SK-N-SH treated with all-trans-retinoic acid at 6 μM for 48 hours (cell line): ENCODE measurements around the gene PHLDA2.

Source experiments
- ATAC-seq: fragments of 200-7000 bp; cut with Tn5 transposase; 3 replicates; pipeline ENCODE4 v1.9.1; 2020; ENCODE audit warnings: mild to moderate bottlenecking, moderate library complexity
- ARNTL ChIP-seq: fragments of 450-650 bp; formaldehyde crosslinking; IDR thresholded peaks from 2 replicates; pipeline ENCODE4 v1.5.0; 2020; ENCODE audit warnings: low read depth, mild to moderate bottlenecking, moderate library complexity, borderline replicate concordance
- CSDC2 ChIP-seq: fragments of 250-450 bp; sonication (Bioruptor Pico); IDR thresholded peaks from 2 replicates; pipeline ENCODE4 v1.5.0; 2020; ENCODE audit warnings: mild to moderate bottlenecking, moderate library complexity
- ESRRG ChIP-seq: fragments of 250-450 bp; sonication (Bioruptor Pico); IDR thresholded peaks from 2 replicates; pipeline ENCODE4 v1.6.1; 2021; ENCODE audit warnings: mild to moderate bottlenecking
- GLIS3 ChIP-seq: fragments of 250-450 bp; sonication (Bioruptor Pico); IDR thresholded peaks from 2 replicates; pipeline ENCODE4 v1.5.0; 2020; ENCODE audit warnings: mild to moderate bottlenecking, moderate library complexity
- ISL1 ChIP-seq: fragments of 250-450 bp; sonication (Bioruptor Pico); IDR thresholded peaks from 2 replicates; pipeline ENCODE4 v2.1.2; 2022; ENCODE audit warnings: mild to moderate bottlenecking, moderate library complexity
- OSR1 ChIP-seq: fragments of 250-450 bp; sonication (Bioruptor Pico); IDR thresholded peaks from 2 replicates; pipeline ENCODE4 v1.8.0; 2022; ENCODE audit warnings: moderate library complexity, mild to moderate bottlenecking, inconsistent platforms
- PPARA ChIP-seq: fragments of 250-450 bp; sonication (Bioruptor Pico); IDR thresholded peaks from 2 replicates; pipeline ENCODE4 v1.5.0; 2020; ENCODE audit warnings: mild to moderate bottlenecking, borderline replicate concordance
- RARB ChIP-seq: fragments of 250-450 bp; sonication (Bioruptor Pico); IDR thresholded peaks from 2 replicates; pipeline ENCODE4 v1.8.0; 2021; ENCODE audit warnings: mild to moderate bottlenecking, moderate library complexity
- SNAI2 ChIP-seq: fragments of 250-450 bp; sonication (Bioruptor Pico); IDR thresholded peaks from 2 replicates; pipeline ENCODE4 v1.5.0; 2020; ENCODE audit warnings: mild to moderate bottlenecking, moderate library complexity
- ZC3H10 ChIP-seq: fragments of 250-450 bp; sonication (Bioruptor Pico); IDR thresholded peaks from 2 replicates; pipeline ENCODE4 v1.5.1; 2021; ENCODE audit warnings: mild to moderate bottlenecking, moderate library complexity
- ZFP30 ChIP-seq: fragments of 450-650 bp; formaldehyde crosslinking; IDR thresholded peaks from 2 replicates; pipeline ENCODE4 v1.5.0; 2022; ENCODE audit warnings: mild to moderate bottlenecking, moderate library complexity
- ZNF565 ChIP-seq: fragments of 450-650 bp; formaldehyde crosslinking; conservative IDR thresholded peaks from 2 replicates; pipeline ENCODE4 v1.5.0; 2020; ENCODE audit warnings: low read depth, mild to moderate bottlenecking, moderate library complexity
- ZNF70 ChIP-seq: fragments of 450-650 bp; formaldehyde crosslinking; IDR thresholded peaks from 2 replicates; pipeline ENCODE4 v1.5.0; 2020; ENCODE audit warnings: mild to moderate bottlenecking, moderate library complexity
- TF ChIP-seq, protein P1 (sequence below): fragments of 250-450 bp; sonication (Bioruptor Pico); IDR thresholded peaks from 2 replicates; pipeline ENCODE4 v1.5.1; 2021; ENCODE audit warnings: mild to moderate bottlenecking, moderate library complexity
- TF ChIP-seq, protein P2 (sequence below): fragments of 250-450 bp; sonication (Bioruptor Pico); IDR thresholded peaks from 2 replicates; pipeline ENCODE4 v1.8.0; 2020; ENCODE audit warnings: mild to moderate bottlenecking, moderate library complexity, borderline replicate concordance
- TF ChIP-seq, protein P3 (sequence below): fragments of 250-450 bp; sonication (Bioruptor Pico); IDR thresholded peaks from 2 replicates; pipeline ENCODE4 v1.5.0; 2020; ENCODE audit warnings: mild to moderate bottlenecking, moderate library complexity
- TF ChIP-seq, protein P4 (sequence below): fragments of 250-450 bp; sonication (Bioruptor Pico); IDR thresholded peaks from 2 replicates; pipeline ENCODE4 v1.5.1; 2020; ENCODE audit warnings: low read depth, mild to moderate bottlenecking, moderate library complexity
- TF ChIP-seq, protein P5 (sequence below): fragments of 250-450 bp; sonication (Bioruptor Pico); IDR thresholded peaks from 2 replicates; pipeline ENCODE4 v1.8.0; 2021; ENCODE audit warnings: low read depth, mild to moderate bottlenecking, moderate library complexity, borderline replicate concordance

PHLDA2 gene

DNA sequence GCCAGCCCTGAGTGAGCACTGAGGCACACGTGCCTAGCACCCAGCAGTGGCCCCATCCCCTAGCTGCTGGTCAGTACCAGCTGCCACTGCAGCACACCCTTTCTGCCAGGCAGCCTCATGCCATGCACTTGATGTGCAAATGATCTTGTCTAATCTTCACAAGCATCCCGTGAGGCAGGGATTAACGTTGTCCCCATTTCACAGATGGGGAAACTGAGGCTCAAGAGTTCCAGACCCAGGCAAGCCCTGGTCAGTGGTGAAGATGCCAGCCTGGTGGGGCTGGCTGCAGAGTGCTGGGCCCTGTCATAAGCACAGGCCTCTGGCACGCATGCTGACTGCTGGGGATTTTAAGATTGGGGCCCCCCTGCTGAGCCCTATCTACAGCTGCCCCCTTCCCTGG, 35.3 kb downstream of the PHLDA2 start (continued):
- TF ChIP-seq, protein P1, sequence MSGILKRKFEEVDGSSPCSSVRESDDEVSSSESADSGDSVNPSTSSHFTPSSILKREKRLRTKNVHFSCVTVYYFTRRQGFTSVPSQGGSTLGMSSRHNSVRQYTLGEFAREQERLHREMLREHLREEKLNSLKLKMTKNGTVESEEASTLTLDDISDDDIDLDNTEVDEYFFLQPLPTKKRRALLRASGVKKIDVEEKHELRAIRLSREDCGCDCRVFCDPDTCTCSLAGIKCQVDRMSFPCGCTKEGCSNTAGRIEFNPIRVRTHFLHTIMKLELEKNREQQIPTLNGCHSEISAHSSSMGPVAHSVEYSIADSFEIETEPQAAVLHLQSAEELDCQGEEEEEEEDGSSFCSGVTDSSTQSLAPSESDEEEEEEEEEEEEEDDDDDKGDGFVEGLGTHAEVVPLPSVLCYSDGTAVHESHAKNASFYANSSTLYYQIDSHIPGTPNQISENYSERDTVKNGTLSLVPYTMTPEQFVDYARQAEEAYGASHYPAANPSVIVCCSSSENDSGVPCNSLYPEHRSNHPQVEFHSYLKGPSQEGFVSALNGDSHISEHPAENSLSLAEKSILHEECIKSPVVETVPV (CRISPR knock-in tag) = no peak

DNA sequence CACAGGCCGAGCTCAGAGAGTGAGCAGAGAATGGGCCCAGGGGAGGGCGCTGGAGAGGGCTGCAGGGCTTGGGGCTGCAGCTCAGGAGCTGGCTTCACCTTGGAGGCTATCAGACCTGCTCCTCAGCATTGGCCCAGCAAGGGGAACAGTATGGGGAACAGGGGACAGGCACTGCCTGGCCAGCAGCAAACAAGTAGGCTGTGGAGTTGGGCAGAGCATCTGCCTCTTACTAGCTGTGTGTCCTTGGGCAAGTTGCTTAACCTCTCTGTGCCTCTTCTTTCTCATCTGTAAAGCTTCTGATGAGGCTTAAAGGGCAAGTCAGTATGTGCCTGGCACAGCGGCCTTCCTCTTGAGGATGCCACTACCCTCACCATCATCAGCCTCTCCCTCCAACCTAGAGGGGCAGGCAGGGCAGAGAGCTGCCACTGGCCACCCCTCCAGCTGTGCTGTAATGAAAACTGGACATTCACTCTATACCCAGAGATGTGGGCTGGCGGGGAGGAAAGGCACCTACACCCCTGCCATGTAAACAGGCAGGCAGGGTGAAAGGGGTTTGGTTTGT, 36.2 kb downstream of the PHLDA2 start:
- ATAC-seq = peak; percentile 7

DNA sequence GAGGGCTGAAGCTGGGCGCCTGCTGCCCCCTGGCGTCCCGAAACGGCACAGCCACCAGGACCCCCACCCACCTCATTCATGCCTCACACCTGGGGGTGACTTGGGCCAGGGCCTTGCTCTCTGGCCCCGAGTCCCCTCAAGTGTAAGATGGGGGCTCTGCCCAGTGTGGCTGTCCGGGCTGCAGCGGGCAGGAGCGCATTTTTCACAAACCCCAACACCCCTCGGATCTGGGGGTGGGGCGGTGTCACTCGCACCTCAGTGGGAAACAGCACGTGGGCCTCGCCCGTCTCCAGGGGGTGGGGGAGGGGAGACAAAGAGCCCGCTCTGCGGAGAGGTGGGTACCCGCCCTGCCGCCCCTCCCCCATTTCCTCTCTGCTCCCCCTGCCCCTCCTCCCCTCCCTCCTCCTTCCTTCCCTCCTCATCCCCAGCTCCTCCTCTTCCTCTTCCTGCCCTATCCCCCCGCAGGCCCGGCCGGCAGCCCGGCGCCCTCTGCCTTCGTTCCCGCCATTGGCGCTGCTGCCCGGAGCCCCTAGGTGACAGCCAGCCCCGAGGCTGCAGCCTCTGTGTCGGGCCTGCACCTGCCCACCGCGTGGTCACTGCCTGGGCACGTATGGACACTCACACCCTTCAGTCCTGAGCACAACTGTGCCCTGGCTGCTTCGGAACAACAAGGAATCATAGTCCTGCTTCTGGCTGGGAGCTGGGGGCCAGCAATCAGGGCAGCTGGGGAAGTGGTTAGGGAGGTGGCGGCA, 36.8 kb downstream of the PHLDA2 start:
- peak; percentile 74 for ATAC-seq
- no peak for TF ChIP-seq ESRRG
- no peak for TF ChIP-seq ZFP30
- no peak for TF ChIP-seq GLIS3 (CRISPR knock-in tag)
- no peak for TF ChIP-seq ISL1
- no peak for TF ChIP-seq ZC3H10 (CRISPR knock-in tag)
- TF ChIP-seq OSR1 (CRISPR knock-in tag) = no peak
- TF ChIP-seq, protein P2, sequence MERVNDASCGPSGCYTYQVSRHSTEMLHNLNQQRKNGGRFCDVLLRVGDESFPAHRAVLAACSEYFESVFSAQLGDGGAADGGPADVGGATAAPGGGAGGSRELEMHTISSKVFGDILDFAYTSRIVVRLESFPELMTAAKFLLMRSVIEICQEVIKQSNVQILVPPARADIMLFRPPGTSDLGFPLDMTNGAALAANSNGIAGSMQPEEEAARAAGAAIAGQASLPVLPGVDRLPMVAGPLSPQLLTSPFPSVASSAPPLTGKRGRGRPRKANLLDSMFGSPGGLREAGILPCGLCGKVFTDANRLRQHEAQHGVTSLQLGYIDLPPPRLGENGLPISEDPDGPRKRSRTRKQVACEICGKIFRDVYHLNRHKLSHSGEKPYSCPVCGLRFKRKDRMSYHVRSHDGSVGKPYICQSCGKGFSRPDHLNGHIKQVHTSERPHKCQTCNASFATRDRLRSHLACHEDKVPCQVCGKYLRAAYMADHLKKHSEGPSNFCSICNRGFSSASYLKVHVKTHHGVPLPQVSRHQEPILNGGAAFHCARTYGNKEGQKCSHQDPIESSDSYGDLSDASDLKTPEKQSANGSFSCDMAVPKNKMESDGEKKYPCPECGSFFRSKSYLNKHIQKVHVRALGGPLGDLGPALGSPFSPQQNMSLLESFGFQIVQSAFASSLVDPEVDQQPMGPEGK = no peak
- TF ChIP-seq, protein P3, sequence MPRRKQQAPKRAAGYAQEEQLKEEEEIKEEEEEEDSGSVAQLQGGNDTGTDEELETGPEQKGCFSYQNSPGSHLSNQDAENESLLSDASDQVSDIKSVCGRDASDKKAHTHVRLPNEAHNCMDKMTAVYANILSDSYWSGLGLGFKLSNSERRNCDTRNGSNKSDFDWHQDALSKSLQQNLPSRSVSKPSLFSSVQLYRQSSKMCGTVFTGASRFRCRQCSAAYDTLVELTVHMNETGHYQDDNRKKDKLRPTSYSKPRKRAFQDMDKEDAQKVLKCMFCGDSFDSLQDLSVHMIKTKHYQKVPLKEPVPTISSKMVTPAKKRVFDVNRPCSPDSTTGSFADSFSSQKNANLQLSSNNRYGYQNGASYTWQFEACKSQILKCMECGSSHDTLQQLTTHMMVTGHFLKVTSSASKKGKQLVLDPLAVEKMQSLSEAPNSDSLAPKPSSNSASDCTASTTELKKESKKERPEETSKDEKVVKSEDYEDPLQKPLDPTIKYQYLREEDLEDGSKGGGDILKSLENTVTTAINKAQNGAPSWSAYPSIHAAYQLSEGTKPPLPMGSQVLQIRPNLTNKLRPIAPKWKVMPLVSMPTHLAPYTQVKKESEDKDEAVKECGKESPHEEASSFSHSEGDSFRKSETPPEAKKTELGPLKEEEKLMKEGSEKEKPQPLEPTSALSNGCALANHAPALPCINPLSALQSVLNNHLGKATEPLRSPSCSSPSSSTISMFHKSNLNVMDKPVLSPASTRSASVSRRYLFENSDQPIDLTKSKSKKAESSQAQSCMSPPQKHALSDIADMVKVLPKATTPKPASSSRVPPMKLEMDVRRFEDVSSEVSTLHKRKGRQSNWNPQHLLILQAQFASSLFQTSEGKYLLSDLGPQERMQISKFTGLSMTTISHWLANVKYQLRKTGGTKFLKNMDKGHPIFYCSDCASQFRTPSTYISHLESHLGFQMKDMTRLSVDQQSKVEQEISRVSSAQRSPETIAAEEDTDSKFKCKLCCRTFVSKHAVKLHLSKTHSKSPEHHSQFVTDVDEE (CRISPR knock-in tag) = no peak
- TF ChIP-seq PPARA = no peak
- TF ChIP-seq ZNF70 = no peak
- TF ChIP-seq, protein P4, sequence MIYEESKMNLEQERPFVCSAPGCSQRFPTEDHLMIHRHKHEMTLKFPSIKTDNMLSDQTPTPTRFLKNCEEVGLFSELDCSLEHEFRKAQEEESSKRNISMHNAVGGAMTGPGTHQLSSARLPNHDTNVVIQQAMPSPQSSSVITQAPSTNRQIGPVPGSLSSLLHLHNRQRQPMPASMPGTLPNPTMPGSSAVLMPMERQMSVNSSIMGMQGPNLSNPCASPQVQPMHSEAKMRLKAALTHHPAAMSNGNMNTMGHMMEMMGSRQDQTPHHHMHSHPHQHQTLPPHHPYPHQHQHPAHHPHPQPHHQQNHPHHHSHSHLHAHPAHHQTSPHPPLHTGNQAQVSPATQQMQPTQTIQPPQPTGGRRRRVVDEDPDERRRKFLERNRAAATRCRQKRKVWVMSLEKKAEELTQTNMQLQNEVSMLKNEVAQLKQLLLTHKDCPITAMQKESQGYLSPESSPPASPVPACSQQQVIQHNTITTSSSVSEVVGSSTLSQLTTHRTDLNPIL (CRISPR knock-in tag) = no peak
- TF ChIP-seq, protein P1 (CRISPR knock-in tag) = no peak
- TF ChIP-seq RARB (CRISPR knock-in tag) = no peak

More for the DNA sequence above, 36.2 kb downstream of the PHLDA2 start:
- TF ChIP-seq ESRRG (no peak), ZNF565 (no peak), ARNTL (CRISPR knock-in tag) (no peak), GLIS3 (CRISPR knock-in tag) (no peak), SNAI2 (CRISPR knock-in tag) (no peak), CSDC2 (CRISPR knock-in tag) (no peak), ZC3H10 (CRISPR knock-in tag) (no peak), ZFP30 (no peak)
- TF ChIP-seq, protein P2 = no peak
- TF ChIP-seq, protein P5, sequence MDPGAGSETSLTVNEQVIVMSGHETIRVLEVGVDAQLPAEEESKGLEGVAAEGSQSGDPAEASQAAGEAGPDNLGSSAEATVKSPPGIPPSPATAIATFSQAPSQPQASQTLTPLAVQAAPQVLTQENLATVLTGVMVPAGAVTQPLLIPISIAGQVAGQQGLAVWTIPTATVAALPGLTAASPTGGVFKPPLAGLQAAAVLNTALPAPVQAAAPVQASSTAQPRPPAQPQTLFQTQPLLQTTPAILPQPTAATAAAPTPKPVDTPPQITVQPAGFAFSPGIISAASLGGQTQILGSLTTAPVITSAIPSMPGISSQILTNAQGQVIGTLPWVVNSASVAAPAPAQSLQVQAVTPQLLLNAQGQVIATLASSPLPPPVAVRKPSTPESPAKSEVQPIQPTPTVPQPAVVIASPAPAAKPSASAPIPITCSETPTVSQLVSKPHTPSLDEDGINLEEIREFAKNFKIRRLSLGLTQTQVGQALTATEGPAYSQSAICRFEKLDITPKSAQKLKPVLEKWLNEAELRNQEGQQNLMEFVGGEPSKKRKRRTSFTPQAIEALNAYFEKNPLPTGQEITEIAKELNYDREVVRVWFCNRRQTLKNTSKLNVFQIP (CRISPR knock-in tag) = no peak
- TF ChIP-seq, protein P1 (CRISPR knock-in tag) = no peak
- TF ChIP-seq, all 23 proteins: peak for 0
